Liver (tissue), 9 donors: Measurements from ENCODE around the gene FN1. TPM values are rescaled to one million over a fixed set of nuclear protein-coding genes. Genes with fewer than 3 reads are reported as not detected.

Experiments used
- DNase-seq: peaks from one replicate; pipeline ENCODE4 v3.0.0-alpha.2; 2017; ENCODE audit warnings: low spot score
- H3K27ac ChIP-seq, 2 donors: one replicate each; pipeline ENCODE4 v1.7.0; 2013; ENCODE audit warnings: inconsistent platforms in 2 of 2, low read length in 2 of 2, control low read depth in 1 of 2, low read depth in 1 of 2, mild to moderate bottlenecking in 1 of 2
- H3K27me3 ChIP-seq, 4 donors: one replicate each; pipeline versions ENCODE4 v1.6.1 to v1.7.0; 2013; ENCODE audit warnings: low read length in 3 of 4, inconsistent platforms in 1 of 4, mild to moderate bottlenecking in 1 of 4, moderate library complexity in 1 of 4; ENCODE audit not compliant: control insufficient read depth in 4 of 4, insufficient read depth in 4 of 4
- H3K36me3 ChIP-seq, 4 donors: one replicate each; pipeline versions ENCODE4 v1.6.1 to v1.7.0; 2013; ENCODE audit warnings: low read length in 3 of 4, mild to moderate bottlenecking in 3 of 4, low read depth in 1 of 4, moderate library complexity in 1 of 4; ENCODE audit not compliant: control insufficient read depth in 4 of 4, insufficient read depth in 3 of 4
- H3K4me1 ChIP-seq, 4 donors: one replicate each; pipeline versions ENCODE4 v1.6.1 to v1.7.0; 2013; ENCODE audit warnings: low read length in 3 of 4, mild to moderate bottlenecking in 3 of 4, moderate library complexity in 1 of 4; ENCODE audit not compliant: control insufficient read depth in 4 of 4, insufficient read depth in 4 of 4
- H3K4me3 ChIP-seq, 3 donors: one replicate each; pipeline versions ENCODE4 v1.6.1 to v1.7.0; 2013; ENCODE audit warnings: low read length in 3 of 3, control low read depth in 1 of 3, low read depth in 1 of 3, mild to moderate bottlenecking in 1 of 3
- H3K9ac ChIP-seq, 2 donors: one replicate each; pipeline ENCODE4 v1.7.0; 2013; ENCODE audit warnings: low read length in 2 of 2, mild to moderate bottlenecking in 2 of 2, moderate library complexity in 2 of 2, control low read depth in 1 of 2, low read depth in 1 of 2
- H3K9me3 ChIP-seq, 4 donors: one replicate each; pipeline versions ENCODE4 v1.6.1 to v1.7.0; 2013; ENCODE audit warnings: low read length in 3 of 4; ENCODE audit not compliant: control insufficient read depth in 4 of 4
- EGR1 ChIP-seq, 2 donors: IDR thresholded peaks; 2 replicates each; pipeline ENCODE4 v1.6.1; 2016 to 2018; ENCODE audit warnings: antibody characterized with exemption in 2 of 2, low read depth in 2 of 2
- FOXA1 ChIP-seq: IDR thresholded peaks from 2 replicates; pipeline ENCODE4 v1.6.1; 2016; ENCODE audit warnings: antibody characterized with exemption
- FOXA2 ChIP-seq: IDR thresholded peaks from 2 replicates; pipeline ENCODE4 v1.6.1; 2016; ENCODE audit warnings: antibody characterized with exemption
- HNF4A ChIP-seq, 2 donors: conservative IDR thresholded peaks; 2 replicates each; pipeline ENCODE4 v1.6.1; 2016; ENCODE audit warnings: antibody characterized with exemption in 2 of 2, mild to moderate bottlenecking in 2 of 2
- HNF4G ChIP-seq: IDR thresholded peaks from 2 replicates; pipeline ENCODE4 v1.6.1; 2016; ENCODE audit warnings: antibody characterized with exemption
- JUND ChIP-seq, 2 donors: IDR thresholded peaks; 2 replicates each; pipeline ENCODE4 v1.6.1; 2016; ENCODE audit warnings: antibody characterized with exemption in 2 of 2
- MAX ChIP-seq: IDR thresholded peaks from 2 replicates; pipeline ENCODE4 v1.6.1; 2016; ENCODE audit warnings: antibody characterized with exemption
- NR2F2 ChIP-seq: IDR thresholded peaks from 2 replicates; pipeline ENCODE4 v1.6.1; 2016; ENCODE audit warnings: antibody characterized with exemption
- RAD21 ChIP-seq, 2 donors: IDR thresholded peaks; 2 replicates each; pipeline ENCODE4 v1.6.1; 2016; ENCODE audit warnings: antibody characterized with exemption in 2 of 2, mild to moderate bottlenecking in 2 of 2
- REST ChIP-seq: IDR thresholded peaks from 2 replicates; pipeline ENCODE4 v1.6.1; 2016; ENCODE audit warnings: antibody characterized with exemption, mild to moderate bottlenecking
- RXRA ChIP-seq, 2 donors: IDR thresholded peaks; 2 replicates each; pipeline ENCODE4 v1.6.1; 2017 to 2018; ENCODE audit warnings: antibody characterized with exemption in 2 of 2, mild to moderate bottlenecking in 1 of 2
- TAF1 ChIP-seq: conservative IDR thresholded peaks from 2 replicates; pipeline ENCODE4 v1.6.1; 2016; ENCODE audit warnings: antibody characterized with exemption, mild to moderate bottlenecking
- YY1 ChIP-seq: IDR thresholded peaks from 2 replicates; pipeline ENCODE4 v1.6.1; 2016; ENCODE audit warnings: antibody characterized with exemption, mild to moderate bottlenecking
- ZBTB33 ChIP-seq: IDR thresholded peaks from 2 replicates; pipeline ENCODE4 v1.6.1; 2016; ENCODE audit warnings: antibody characterized with exemption
- WGBS: extraction: QIAGEN DNeasy Blood & Tissue Kit; methylation state at CpG from one replicate; pipeline ENCODE4 v1.1.7; 2013; 5-methylcytosine and 5-hydroxymethylcytosine counted together
- polyA plus RNA-seq, 2 donors: library from polyadenylated mRNA; stranded (reverse) in 1 of 2; unstranded in 1 of 2; fragments of 200-250 nt in 1 of 2; fragments of >200 nt in 1 of 2; fragmentation: Nextera tagmentation in 1 of 2; extraction: Ambion mirVana in 1 of 2; gene quantifications; one replicate each; pipeline versions ENCODE4 v1.2.1 to v1.2.3, GENCODE V29; 2013 to 2015
- total RNA-seq, 2 donors: library from RNA; depleted of rRNA; stranded (reverse); fragments of >200 nt; gene quantifications; one replicate each; pipeline ENCODE4 v1.2.3, GENCODE V29; 2014
- donor health status: healthy.
- donor health status: healthy.
- donor health status: healthy.
- donor health status: healthy.
- donor health status: healthy.

The FN1 gene
- total and polyA plus RNA-seq, 4 donors = 545 to 1,402 (median 837) TPM

- no peak for TF ChIP-seq FOXA2
- no peak for TF ChIP-seq ZBTB33
- no peak for TF ChIP-seq HNF4A (conservative IDR thresholded peaks at IDR 0.05)
- TF ChIP-seq YY1 = no peak
- TF ChIP-seq FOXA1 = no peak
- no peak for TF ChIP-seq RXRA (IDR thresholded peaks at IDR 0.05)
- TF ChIP-seq MAX = no peak
- TF ChIP-seq REST = no peak
- TF ChIP-seq NR2F2 = no peak
- no peak for TF ChIP-seq HNF4G
- no peak for TF ChIP-seq TAF1
Measured at GRCh38 chr2:215392687-215393270, 43.1 kb downstream of the FN1 start.

GRCh38 chr2:215392164-215392563 lies 43.7 kb downstream of the FN1 start:
- Histone ChIP-seq H3K27ac (no peak overlapping the region), H3K27me3 (no peaks in the 10 kb centered on the region), H3K36me3 (peaks cover 14 to 84% (median 83%) of the 10 kb centered on the region in 4 donors), H3K9me3 (no peaks in the 10 kb centered on the region), H3K9ac (no peak overlapping the region), H3K4me3 (no peak overlapping the region), H3K4me1 (no peaks in the 10 kb centered on the region)
- TF ChIP-seq NR2F2 = no peak
- no peak for TF ChIP-seq EGR1 (IDR thresholded peaks at IDR 0.05; ENCODE audit: low read depth in 2 of 2)
- no peak for TF ChIP-seq FOXA1
- TF ChIP-seq FOXA2 = no peak
- TF ChIP-seq JUND (IDR thresholded peaks at IDR 0.05) = no peak
- no peak for TF ChIP-seq ZBTB33
- no peak for TF ChIP-seq TAF1
- no peak for TF ChIP-seq RXRA (IDR thresholded peaks at IDR 0.05)
- TF ChIP-seq MAX = no peak
- no peak for TF ChIP-seq RAD21 (IDR thresholded peaks at IDR 0.05)
- no peak for DNase-seq

More at GRCh38 chr2:215392687-215393270, 43.1 kb downstream of the FN1 start:
- DNase-seq = no peak
- no peak overlapping the region for H3K9ac ChIP-seq
- H3K36me3 ChIP-seq = peaks cover 14 to 84% (median 82%) of the 10 kb centered on the region in 4 donors
- 95% methylated on average over 12 of the region's 12 CpGs for WGBS
- H3K4me1 ChIP-seq = no peaks in the 10 kb centered on the region
- H3K9me3 ChIP-seq = no peaks in the 10 kb centered on the region
- no peak overlapping the region for H3K4me3 ChIP-seq
- no peaks in the 10 kb centered on the region for H3K27me3 ChIP-seq
- no peak overlapping the region for H3K27ac ChIP-seq
